Liver (tissue), 9 donors: Measurements from ENCODE around the gene THAP11. TPM values are rescaled to one million over a fixed set of nuclear protein-coding genes. Genes with fewer than 3 reads are reported as not detected.

Source experiments
- DNase-seq: peaks from one replicate; pipeline ENCODE4 v3.0.0-alpha.2; 2017; ENCODE audit warnings: low spot score
- H3K27ac ChIP-seq, 2 donors: one replicate each; pipeline ENCODE4 v1.7.0; 2013; ENCODE audit warnings: inconsistent platforms in 2 of 2, low read length in 2 of 2, control low read depth in 1 of 2, low read depth in 1 of 2, mild to moderate bottlenecking in 1 of 2
- H3K27me3 ChIP-seq, 4 donors: one replicate each; pipeline versions ENCODE4 v1.6.1 to v1.7.0; 2013; ENCODE audit warnings: low read length in 3 of 4, inconsistent platforms in 1 of 4, mild to moderate bottlenecking in 1 of 4, moderate library complexity in 1 of 4; ENCODE audit not compliant: control insufficient read depth in 4 of 4, insufficient read depth in 4 of 4
- H3K36me3 ChIP-seq, 4 donors: one replicate each; pipeline versions ENCODE4 v1.6.1 to v1.7.0; 2013; ENCODE audit warnings: low read length in 3 of 4, mild to moderate bottlenecking in 3 of 4, low read depth in 1 of 4, moderate library complexity in 1 of 4; ENCODE audit not compliant: control insufficient read depth in 4 of 4, insufficient read depth in 3 of 4
- H3K4me1 ChIP-seq, 4 donors: one replicate each; pipeline versions ENCODE4 v1.6.1 to v1.7.0; 2013; ENCODE audit warnings: low read length in 3 of 4, mild to moderate bottlenecking in 3 of 4, moderate library complexity in 1 of 4; ENCODE audit not compliant: control insufficient read depth in 4 of 4, insufficient read depth in 4 of 4
- H3K4me3 ChIP-seq, 3 donors: one replicate each; pipeline versions ENCODE4 v1.6.1 to v1.7.0; 2013; ENCODE audit warnings: low read length in 3 of 3, control low read depth in 1 of 3, low read depth in 1 of 3, mild to moderate bottlenecking in 1 of 3
- H3K9ac ChIP-seq, 2 donors: one replicate each; pipeline ENCODE4 v1.7.0; 2013; ENCODE audit warnings: low read length in 2 of 2, mild to moderate bottlenecking in 2 of 2, moderate library complexity in 2 of 2, control low read depth in 1 of 2, low read depth in 1 of 2
- H3K9me3 ChIP-seq, 4 donors: one replicate each; pipeline versions ENCODE4 v1.6.1 to v1.7.0; 2013; ENCODE audit warnings: low read length in 3 of 4; ENCODE audit not compliant: control insufficient read depth in 4 of 4
- EGR1 ChIP-seq, 2 donors: IDR thresholded peaks; 2 replicates each; pipeline ENCODE4 v1.6.1; 2016 to 2018; ENCODE audit warnings: antibody characterized with exemption in 2 of 2, low read depth in 2 of 2
- FOXA1 ChIP-seq: IDR thresholded peaks from 2 replicates; pipeline ENCODE4 v1.6.1; 2016; ENCODE audit warnings: antibody characterized with exemption
- FOXA2 ChIP-seq: IDR thresholded peaks from 2 replicates; pipeline ENCODE4 v1.6.1; 2016; ENCODE audit warnings: antibody characterized with exemption
- GABPA ChIP-seq, 2 donors: IDR thresholded peaks in 1 of 2; conservative IDR thresholded peaks in 1 of 2; 2 replicates each; pipeline ENCODE4 v1.6.1; 2016; ENCODE audit warnings: antibody characterized with exemption in 2 of 2, mild to moderate bottlenecking in 1 of 2, moderate library complexity in 1 of 2
- HNF4A ChIP-seq, 2 donors: conservative IDR thresholded peaks; 2 replicates each; pipeline ENCODE4 v1.6.1; 2016; ENCODE audit warnings: antibody characterized with exemption in 2 of 2, mild to moderate bottlenecking in 2 of 2
- HNF4G ChIP-seq: IDR thresholded peaks from 2 replicates; pipeline ENCODE4 v1.6.1; 2016; ENCODE audit warnings: antibody characterized with exemption
- JUND ChIP-seq, 2 donors: IDR thresholded peaks; 2 replicates each; pipeline ENCODE4 v1.6.1; 2016; ENCODE audit warnings: antibody characterized with exemption in 2 of 2
- NR2F2 ChIP-seq: IDR thresholded peaks from 2 replicates; pipeline ENCODE4 v1.6.1; 2016; ENCODE audit warnings: antibody characterized with exemption
- RAD21 ChIP-seq, 2 donors: IDR thresholded peaks; 2 replicates each; pipeline ENCODE4 v1.6.1; 2016; ENCODE audit warnings: antibody characterized with exemption in 2 of 2, mild to moderate bottlenecking in 2 of 2
- REST ChIP-seq: IDR thresholded peaks from 2 replicates; pipeline ENCODE4 v1.6.1; 2016; ENCODE audit warnings: antibody characterized with exemption, mild to moderate bottlenecking
- RXRA ChIP-seq, 2 donors: IDR thresholded peaks; 2 replicates each; pipeline ENCODE4 v1.6.1; 2017 to 2018; ENCODE audit warnings: antibody characterized with exemption in 2 of 2, mild to moderate bottlenecking in 1 of 2
- SP1 ChIP-seq: IDR thresholded peaks from 2 replicates; pipeline ENCODE4 v1.6.1; 2018; ENCODE audit warnings: antibody characterized with exemption, mild to moderate bottlenecking
- TAF1 ChIP-seq: conservative IDR thresholded peaks from 2 replicates; pipeline ENCODE4 v1.6.1; 2016; ENCODE audit warnings: antibody characterized with exemption, mild to moderate bottlenecking
- YY1 ChIP-seq: IDR thresholded peaks from 2 replicates; pipeline ENCODE4 v1.6.1; 2016; ENCODE audit warnings: antibody characterized with exemption, mild to moderate bottlenecking
- ZBTB33 ChIP-seq: IDR thresholded peaks from 2 replicates; pipeline ENCODE4 v1.6.1; 2016; ENCODE audit warnings: antibody characterized with exemption
- WGBS: extraction: QIAGEN DNeasy Blood & Tissue Kit; methylation state at CpG from one replicate; pipeline ENCODE4 v1.1.7; 2013; 5-methylcytosine and 5-hydroxymethylcytosine counted together
- polyA plus RNA-seq, 2 donors: library from polyadenylated mRNA; stranded (reverse) in 1 of 2; unstranded in 1 of 2; fragments of 200-250 nt in 1 of 2; fragments of >200 nt in 1 of 2; fragmentation: Nextera tagmentation in 1 of 2; extraction: Ambion mirVana in 1 of 2; gene quantifications; one replicate each; pipeline versions ENCODE4 v1.2.1 to v1.2.3, GENCODE V29; 2013 to 2015
- total RNA-seq, 2 donors: library from RNA; depleted of rRNA; stranded (reverse); fragments of >200 nt; gene quantifications; one replicate each; pipeline ENCODE4 v1.2.3, GENCODE V29; 2014
- TF ChIP-seq, protein P1 (sequence below): fragments of 150-350 bp; IDR thresholded peaks from 2 replicates; pipeline ENCODE4 v1.5.1; 2017; ENCODE audit warnings: improper control_type of control experiment, low read depth, low read length; ENCODE audit not compliant: missing input control
- TF ChIP-seq, protein P2 (sequence below): IDR thresholded peaks from 2 replicates; pipeline ENCODE4 v1.6.1; 2016; ENCODE audit warnings: antibody characterized with exemption
- donor health status: healthy.
- donor health status: healthy.
- donor health status: healthy.
- donor health status: healthy.
- donor health status: healthy.

The THAP11 gene
- total and polyA plus RNA-seq, 4 donors = 6.7 to 19.7 (median 11.8) TPM

GRCh38 chr16:67841198-67841815 lies 813 bp upstream of the THAP11 start:
- peaks cover 7 to 39% (median 32%) of the 10 kb centered on the region in 4 donors for H3K4me1 ChIP-seq
- TF ChIP-seq FOXA2 (no peak), SP1 (no peak), RAD21 (IDR thresholded peaks at IDR 0.05) (no peak), ZBTB33 (no peak), HNF4A (conservative IDR thresholded peaks at IDR 0.05) (no peak), GABPA (IDR thresholded peaks at IDR 0.05 in 1 of 2, conservative IDR thresholded peaks at IDR 0.05 in 1 of 2) (no peak), JUND (IDR thresholded peaks at IDR 0.05) (no peak), FOXA1 (no peak), EGR1 (IDR thresholded peaks at IDR 0.05; ENCODE audit: low read depth in 2 of 2) (no peak), RXRA (IDR thresholded peaks at IDR 0.05) (no peak), YY1 (no peak), TAF1 (no peak), NR2F2 (no peak), HNF4G (no peak), REST (no peak)
- TF ChIP-seq, protein P1, sequence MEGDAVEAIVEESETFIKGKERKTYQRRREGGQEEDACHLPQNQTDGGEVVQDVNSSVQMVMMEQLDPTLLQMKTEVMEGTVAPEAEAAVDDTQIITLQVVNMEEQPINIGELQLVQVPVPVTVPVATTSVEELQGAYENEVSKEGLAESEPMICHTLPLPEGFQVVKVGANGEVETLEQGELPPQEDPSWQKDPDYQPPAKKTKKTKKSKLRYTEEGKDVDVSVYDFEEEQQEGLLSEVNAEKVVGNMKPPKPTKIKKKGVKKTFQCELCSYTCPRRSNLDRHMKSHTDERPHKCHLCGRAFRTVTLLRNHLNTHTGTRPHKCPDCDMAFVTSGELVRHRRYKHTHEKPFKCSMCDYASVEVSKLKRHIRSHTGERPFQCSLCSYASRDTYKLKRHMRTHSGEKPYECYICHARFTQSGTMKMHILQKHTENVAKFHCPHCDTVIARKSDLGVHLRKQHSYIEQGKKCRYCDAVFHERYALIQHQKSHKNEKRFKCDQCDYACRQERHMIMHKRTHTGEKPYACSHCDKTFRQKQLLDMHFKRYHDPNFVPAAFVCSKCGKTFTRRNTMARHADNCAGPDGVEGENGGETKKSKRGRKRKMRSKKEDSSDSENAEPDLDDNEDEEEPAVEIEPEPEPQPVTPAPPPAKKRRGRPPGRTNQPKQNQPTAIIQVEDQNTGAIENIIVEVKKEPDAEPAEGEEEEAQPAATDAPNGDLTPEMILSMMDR = no peak
- TF ChIP-seq, protein P2, sequence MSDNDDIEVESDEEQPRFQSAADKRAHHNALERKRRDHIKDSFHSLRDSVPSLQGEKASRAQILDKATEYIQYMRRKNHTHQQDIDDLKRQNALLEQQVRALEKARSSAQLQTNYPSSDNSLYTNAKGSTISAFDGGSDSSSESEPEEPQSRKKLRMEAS = no peak
- H3K9me3 ChIP-seq = no peaks in the 10 kb centered on the region
- peak overlapping the region in 1 of 2 donors; percentile 67 for H3K9ac ChIP-seq
- peak overlapping the region; percentile 97 to 99 for H3K27ac ChIP-seq
- WGBS = 54% methylated on average over 17 of the region's 17 CpGs
- no peaks in the 10 kb centered on the region for H3K27me3 ChIP-seq
- peak overlapping the region in 2 of 3 donors; percentile 60 to 78 for H3K4me3 ChIP-seq
- no peaks in the 10 kb centered on the region for H3K36me3 ChIP-seq
- DNase-seq = no peak
